Measurements from ENCODE around the gene ALPK3.
A peak's percentile ranks its signal among the peaks of the same experiment; 100 is the strongest.

The ALPK3 gene

DNA sequence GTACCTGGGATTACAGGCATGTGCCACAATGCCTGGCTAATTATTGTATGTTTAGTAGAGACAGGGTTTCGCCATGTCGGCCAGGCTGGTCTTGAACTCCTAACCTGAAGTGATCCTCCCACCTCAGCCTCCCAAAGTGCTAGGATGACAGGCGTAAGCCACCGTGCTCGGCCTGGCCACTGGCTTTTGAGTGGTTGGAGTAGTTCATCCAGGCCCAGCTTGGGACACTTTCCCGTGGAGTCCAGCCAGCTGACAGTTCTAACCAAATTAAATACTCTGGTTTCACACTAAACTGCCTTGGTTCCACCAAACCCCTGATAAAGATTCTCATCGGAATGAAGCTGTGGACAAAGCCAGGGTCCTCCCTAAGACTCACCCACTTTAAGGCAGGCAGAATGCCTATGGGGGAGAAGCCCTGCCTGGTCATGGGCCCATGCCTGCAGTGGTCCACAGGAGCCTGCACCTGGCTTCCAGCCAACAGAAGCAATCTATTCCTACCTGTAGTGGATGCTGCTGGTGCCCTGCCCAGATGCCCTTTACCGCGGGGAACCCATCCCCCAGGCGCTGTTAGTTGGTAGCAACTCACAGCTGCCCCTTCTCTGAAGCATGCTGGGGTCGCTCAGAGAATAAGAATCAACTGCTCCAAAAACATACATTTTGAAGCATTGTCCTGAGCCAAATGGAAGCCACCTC, 62.1 kb downstream of the ALPK3 start:
- no peak overlapping the region for H3K4me3 ChIP-seq (ENCODE audit: low read length)
- no peak for DNase-seq (ENCODE audit: low read depth)
- no peak for TF ChIP-seq CTCF (IDR thresholded peaks at IDR 0.05; ENCODE audit: insufficient read depth, low read depth, low read length, missing control alignments)

DNA sequence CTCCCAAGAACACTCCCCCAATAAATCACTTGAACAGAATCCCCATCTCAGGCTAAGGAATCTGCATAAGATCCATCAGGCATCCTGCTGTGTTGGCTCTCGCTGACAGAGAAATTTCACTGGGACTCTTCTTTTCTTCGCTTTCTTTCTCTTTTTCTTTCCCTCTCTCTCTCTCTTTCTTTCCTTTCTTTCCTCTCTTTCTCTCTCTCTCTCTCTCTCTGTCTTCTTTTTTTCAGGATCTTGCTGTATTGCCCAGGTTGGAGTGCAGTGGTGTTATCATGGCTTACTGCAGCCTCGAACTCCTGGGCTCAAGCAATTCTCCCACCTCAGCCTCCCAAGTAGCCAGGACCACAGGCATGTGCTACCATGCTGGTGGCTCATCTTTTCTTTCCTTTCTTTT, 62.9 kb downstream of the ALPK3 start:
- H3K4me3 ChIP-seq (ENCODE audit: low read length) = no peak overlapping the region
- TF ChIP-seq CTCF (IDR thresholded peaks at IDR 0.05; ENCODE audit: insufficient read depth, low read depth, low read length, missing control alignments) = no peak
- DNase-seq (ENCODE audit: low read depth) = no peak

GRCh38 chr15:84880822-84881519, 63.8 kb downstream of the ALPK3 start:
- TF ChIP-seq CTCF (IDR thresholded peaks at IDR 0.05; ENCODE audit: insufficient read depth, low read depth, low read length, missing control alignments) = no peak
- no peak for DNase-seq (ENCODE audit: low read depth)
- no peak overlapping the region for H3K4me3 ChIP-seq (ENCODE audit: low read length)

DNA sequence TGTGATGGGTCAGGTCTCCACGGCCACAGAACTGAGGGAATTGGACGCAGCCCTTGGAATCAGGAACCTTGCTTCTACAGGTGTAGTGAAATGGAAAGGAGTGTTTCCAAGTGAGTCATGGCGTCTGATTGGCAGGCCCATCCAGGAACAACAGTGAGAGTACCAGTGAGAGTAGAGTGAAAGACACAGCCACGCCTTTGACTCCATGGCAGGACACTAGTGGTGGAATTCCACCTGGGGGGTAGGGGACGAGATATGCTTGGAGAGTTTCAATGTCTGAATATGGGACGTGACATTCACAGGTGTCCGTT, 64.3 kb downstream of the ALPK3 start:
- no peak overlapping the region for H3K4me3 ChIP-seq (ENCODE audit: low read length)
- DNase-seq (ENCODE audit: low read depth) = peak; percentile 52
- no peak for TF ChIP-seq CTCF (IDR thresholded peaks at IDR 0.05; ENCODE audit: insufficient read depth, low read depth, low read length, missing control alignments)

GRCh38 chr15:84883466-84883865, 66.3 kb downstream of the ALPK3 start:
- DNase-seq (ENCODE audit: low read depth) = no peak
- no peak for TF ChIP-seq CTCF (IDR thresholded peaks at IDR 0.05; ENCODE audit: insufficient read depth, low read depth, low read length, missing control alignments)
- H3K4me3 ChIP-seq (ENCODE audit: low read length) = no peak overlapping the region

- no peak within 1 kb of the TSS for H3K4me3 ChIP-seq (ENCODE audit: low read length)
Measured at GRCh38 chr15:84883916-84884781, 67.0 kb downstream of the ALPK3 start, which contains the start of gene SLC28A1. Gene SLC28A1, plus strand, starts transcription at chr15:84884662. Its CDS starts 3,099 bp downstream, at chr15:84887761.

More at GRCh38 chr15:84883916-84884781, 67.0 kb downstream of the ALPK3 start, which contains the start of gene SLC28A1:
- no peak for TF ChIP-seq CTCF (IDR thresholded peaks at IDR 0.05; ENCODE audit: insufficient read depth, low read depth, low read length, missing control alignments)
- DNase-seq (ENCODE audit: low read depth) = no peak

Data from epithelial cell of esophagus (primary cell).